ENCODE results near the gene CDCP2. TPM values are rescaled to one million over a fixed set of nuclear protein-coding genes. Genes with fewer than 3 reads are reported as not detected.
"Not testable (repeated sequence)": the region's sequence is repeated elsewhere in the genome, so short reads cannot be mapped to it uniquely, and the experiment has no call there.

Gene CDCP2
- total RNA-seq, 2 donors from 2014 or later, result 0.10 TPM; not detected in 1

GRCh38 chr1:54109129-54110090, 43.4 kb downstream of the CDCP2 start:
- intact Hi-C loops (cut with DNase I), result no loop called here
- no peak for DNase-seq
- H3K36me3 ChIP-seq, result no peaks in the 10 kb centered on the region
- TF ChIP-seq CTCF (IDR thresholded peaks at IDR 0.05), result no peak
- H3K27ac ChIP-seq, result no peak overlapping the region
- H3K27me3 ChIP-seq, result no peaks in the 10 kb centered on the region
- H3K9ac ChIP-seq (ENCODE audit: low read depth in 2 of 2, low read length in 2 of 2), result no peak overlapping the region
- H3K4me1 ChIP-seq, result no peaks in the 10 kb centered on the region
- no peak overlapping the region for H3K4me3 ChIP-seq
- no peaks in the 10 kb centered on the region for H3K9me3 ChIP-seq

GRCh38 chr1:54108156-54108555, 44.6 kb downstream of the CDCP2 start:
- no peaks in the 10 kb centered on the region for H3K9me3 ChIP-seq
- no peak overlapping the region for H3K4me3 ChIP-seq
- no peaks in the 10 kb centered on the region for H3K27me3 ChIP-seq
- no peak for TF ChIP-seq CTCF (IDR thresholded peaks at IDR 0.05)
- DNase-seq, result no peak
- intact Hi-C loops (cut with DNase I), result no loop called here
- no peak overlapping the region for H3K27ac ChIP-seq
- no peaks in the 10 kb centered on the region for H3K4me1 ChIP-seq
- H3K9ac ChIP-seq (ENCODE audit: low read depth in 2 of 2, low read length in 2 of 2), result no peak overlapping the region
- H3K36me3 ChIP-seq, result no peaks in the 10 kb centered on the region

- Histone ChIP-seq H3K4me1 (no peaks in the 10 kb centered on the region), H3K4me3 (no peak overlapping the region), H3K27ac (no peak overlapping the region), H3K36me3 (no peaks in the 10 kb centered on the region), H3K9me3 (no peaks in the 10 kb centered on the region), H3K27me3 (no peaks in the 10 kb centered on the region), H3K9ac (ENCODE audit: low read depth in 2 of 2, low read length in 2 of 2) (no peak overlapping the region)
- DNase-seq, result no peak
- TF ChIP-seq CTCF (IDR thresholded peaks at IDR 0.05), result no peak
- intact Hi-C loops (cut with DNase I), result no loop called here
These were observed 45.7 kb downstream of the CDCP2 start for GRCh38 chr1:54107131-54107530.

GRCh38 chr1:54105736-54106269, 47.0 kb downstream of the CDCP2 start:
- Histone ChIP-seq H3K27me3 (no peaks in the 10 kb centered on the region), H3K9me3 (no peaks in the 10 kb centered on the region), H3K4me1 (no peaks in the 10 kb centered on the region), H3K36me3 (no peaks in the 10 kb centered on the region), H3K4me3 (no peak overlapping the region), H3K9ac (ENCODE audit: low read depth in 2 of 2, low read length in 2 of 2) (no peak overlapping the region), H3K27ac (no peak overlapping the region)
- intact Hi-C loops (cut with DNase I), result no loop called here
- no peak for DNase-seq
- TF ChIP-seq CTCF (IDR thresholded peaks at IDR 0.05), result no peak

- no peaks in the 10 kb centered on the region for H3K9me3 ChIP-seq
- no peaks in the 10 kb centered on the region for H3K36me3 ChIP-seq
- no peak overlapping the region for H3K4me3 ChIP-seq
- DNase-seq, result no peak
- intact Hi-C loops (cut with DNase I), result no loop called here
- no peak overlapping the region for H3K9ac ChIP-seq (ENCODE audit: low read depth in 2 of 2, low read length in 2 of 2)
- no peak for TF ChIP-seq CTCF (IDR thresholded peaks at IDR 0.05)
- no peak overlapping the region for H3K27ac ChIP-seq
- H3K4me1 ChIP-seq, result no peaks in the 10 kb centered on the region
- H3K27me3 ChIP-seq, result no peaks in the 10 kb centered on the region
These were observed 47.7 kb downstream of the CDCP2 start for GRCh38 chr1:54105080-54105479.

GRCh38 chr1:54104613-54105012, 48.2 kb downstream of the CDCP2 start:
- intact Hi-C loops (cut with DNase I); H3K36me3 ChIP-seq; H3K4me1 ChIP-seq; H3K27ac ChIP-seq; H3K9me3 ChIP-seq; DNase-seq; H3K27me3 ChIP-seq; H3K4me3 ChIP-seq; H3K9ac ChIP-seq (ENCODE audit: low read depth in 2 of 2, low read length in 2 of 2): not testable (repeated sequence)
